A549 (cell line): ENCODE results near the gene PRKN.

Experiments used
- CTCF ChIP-seq: fragments of >200 bp; sonication (Bioruptor Twin); formaldehyde crosslinking; IDR thresholded peaks from 3 replicates; pipeline ENCODE4 v1.5.1; 2016
- GATA3 ChIP-seq: IDR thresholded peaks from 2 replicates; pipeline ENCODE4 v1.6.1; 2012; ENCODE audit warnings: borderline replicate concordance

- TF ChIP-seq GATA3 (no peak), CTCF (no peak)
Measured at GRCh38 chr6:161533266-161533665, 1194.3 kb downstream of the PRKN start.
